HEK293 (cell line): Measurements from ENCODE around the gene CTIF.

Source experiments
- CTCF ChIA-PET: fragments of 350-600 bp; formaldehyde crosslinking; extraction: SDS; loops from one replicate; lab custom pipeline; 2021; ENCODE audit warnings: antibody characterized with exemption; lab: Yijun Ruan, JAX
- POLR2A ChIA-PET: fragments of 300-600 bp; formaldehyde crosslinking; extraction: SDS; loops from one replicate; lab custom pipeline; 2020; ENCODE audit warnings: antibody characterized with exemption, inconsistent platforms; lab: Yijun Ruan, JAX
- H3K27ac ChIP-seq: fragments of 200-500 bp; sonication (Bioruptor generic); 2 replicates; pipeline ENCODE4 v1.5.1; 2014; ENCODE audit warnings: low read depth, low read length, control low read depth, inconsistent platforms; ENCODE audit errors: extremely low read depth
- H3K36me3 ChIP-seq, 2 experiments: fragments of 200-500 bp in 1 of 2; sonication (Bioruptor generic) in 1 of 2; 1 replicate in 1 of 2; 2 replicates in 1 of 2; pipeline ENCODE4 v1.5.1; 2014 to 2017; ENCODE audit warnings: inconsistent platforms in 2 of 2, low read length in 2 of 2; ENCODE audit not compliant: control insufficient read depth in 2 of 2, insufficient read depth in 1 of 2
- H3K4me1 ChIP-seq: fragments of 200-500 bp; sonication (Bioruptor generic); 2 replicates; pipeline ENCODE4 v1.5.1; 2014; ENCODE audit warnings: mild to moderate bottlenecking, low read length, inconsistent platforms; ENCODE audit not compliant: control insufficient read depth, insufficient read depth
- H3K4me3 ChIP-seq: 2 replicates; pipeline ENCODE4 v1.5.1; 2011; ENCODE audit warnings: low read depth, mild to moderate bottlenecking, control low read depth, low read length, moderate library complexity
- H3K9me3 ChIP-seq: fragments of 200-500 bp; sonication (Bioruptor generic); 2 replicates; pipeline ENCODE4 v1.5.1; 2014; ENCODE audit warnings: low read depth, low read length, inconsistent platforms; ENCODE audit not compliant: control insufficient read depth, insufficient read depth
- GLIS2 ChIP-seq: fragments of 450-650 bp; formaldehyde crosslinking; IDR thresholded peaks from 2 replicates; pipeline ENCODE4 v1.5.1; 2016; ENCODE audit warnings: missing biosample characterization, missing genetic modification characterization
- SETDB1 ChIP-seq: IDR thresholded peaks from one replicate; pipeline ENCODE4 v1.6.1; 2017; ENCODE audit warnings: mild to moderate bottlenecking, low read length, moderate library complexity, mixed read lengths; ENCODE audit not compliant: insufficient read length
- SP2 ChIP-seq: fragments of 450-650 bp; formaldehyde crosslinking; IDR thresholded peaks from 2 replicates; pipeline ENCODE4 v1.5.1; 2016; ENCODE audit warnings: missing biosample characterization, missing genetic modification characterization
- TCF7L2 ChIP-seq: IDR thresholded peaks from 2 replicates; pipeline ENCODE4 v1.6.1; 2011; ENCODE audit warnings: low read depth, mild to moderate bottlenecking, inconsistent platforms, low read length, moderate library complexity, borderline replicate concordance
- ZNF10 ChIP-seq: fragments of 450-650 bp; formaldehyde crosslinking; IDR thresholded peaks from 2 replicates; pipeline ENCODE4 v1.5.1; 2017; ENCODE audit warnings: missing biosample characterization, missing genetic modification characterization
- ZNF155 ChIP-seq: fragments of 450-650 bp; formaldehyde crosslinking; IDR thresholded peaks from 2 replicates; pipeline ENCODE4 v1.5.1; 2016; ENCODE audit warnings: missing biosample characterization, missing genetic modification characterization
- ZNF169 ChIP-seq: fragments of 450-650 bp; formaldehyde crosslinking; IDR thresholded peaks from 2 replicates; pipeline ENCODE4 v1.5.1; 2016; ENCODE audit warnings: missing biosample characterization, missing genetic modification characterization
- ZNF175 ChIP-seq: fragments of 450-650 bp; formaldehyde crosslinking; IDR thresholded peaks from 2 replicates; pipeline ENCODE4 v1.5.1; 2016; ENCODE audit warnings: missing biosample characterization, missing genetic modification characterization
- ZNF223 ChIP-seq: fragments of 450-650 bp; formaldehyde crosslinking; IDR thresholded peaks from 2 replicates; pipeline ENCODE4 v1.5.1; 2016; ENCODE audit warnings: missing biosample characterization, missing genetic modification characterization
- ZNF24 ChIP-seq: fragments of 450-650 bp; formaldehyde crosslinking; IDR thresholded peaks from 2 replicates; pipeline ENCODE4 v1.5.1; 2016; ENCODE audit warnings: missing biosample characterization, missing genetic modification characterization
- ZNF513 ChIP-seq: fragments of 450-650 bp; IDR thresholded peaks from 2 replicates; pipeline ENCODE4 v1.5.1; 2018; ENCODE audit warnings: missing biosample characterization, missing genetic modification characterization
- ZNF529 ChIP-seq: fragments of 450-650 bp; formaldehyde crosslinking; IDR thresholded peaks from 2 replicates; pipeline ENCODE4 v1.5.1; 2017; ENCODE audit warnings: missing genetic modification characterization, missing biosample characterization; ENCODE audit not compliant: insufficient replicate concordance
- ZNF560 ChIP-seq: fragments of 450-650 bp; formaldehyde crosslinking; IDR thresholded peaks from 2 replicates; pipeline ENCODE4 v1.5.1; 2017; ENCODE audit warnings: missing biosample characterization, missing genetic modification characterization, borderline replicate concordance
- ZNF747 ChIP-seq: fragments of 450-650 bp; formaldehyde crosslinking; IDR thresholded peaks from 2 replicates; pipeline ENCODE4 v1.5.1; 2016; ENCODE audit warnings: missing biosample characterization, missing genetic modification characterization
- ZNF791 ChIP-seq: fragments of 450-650 bp; formaldehyde crosslinking; IDR thresholded peaks from 2 replicates; pipeline ENCODE4 v1.5.1; 2016; ENCODE audit warnings: missing biosample characterization, missing genetic modification characterization
- TF ChIP-seq, protein P1 (sequence below): fragments of 450-650 bp; formaldehyde crosslinking; IDR thresholded peaks from 2 replicates; pipeline ENCODE4 v1.5.1; 2016; ENCODE audit warnings: missing biosample characterization, missing genetic modification characterization
- TF ChIP-seq, protein P2 (sequence below): fragments of 450-650 bp; formaldehyde crosslinking; IDR thresholded peaks from 2 replicates; pipeline ENCODE4 v1.5.1; 2016; ENCODE audit warnings: missing biosample characterization, missing genetic modification characterization
- TF ChIP-seq, protein P3 (sequence below): fragments of 450-650 bp; formaldehyde crosslinking; IDR thresholded peaks from 2 replicates; pipeline ENCODE4 v1.5.1; 2016; ENCODE audit warnings: missing biosample characterization, missing genetic modification characterization
- TF ChIP-seq, protein P4 (sequence below): fragments of 450-650 bp; formaldehyde crosslinking; IDR thresholded peaks from 2 replicates; pipeline ENCODE4 v1.5.1; 2016; ENCODE audit warnings: missing biosample characterization, missing genetic modification characterization
- TF ChIP-seq, protein P5 (sequence below): fragments of 450-650 bp; formaldehyde crosslinking; IDR thresholded peaks from 2 replicates; pipeline ENCODE4 v1.5.1; 2017; ENCODE audit warnings: missing biosample characterization, missing genetic modification characterization

Gene CTIF

GRCh38 chr18:48732767-48733424, 194.1 kb downstream of the CTIF start (continued):
- TF ChIP-seq, protein P1, sequence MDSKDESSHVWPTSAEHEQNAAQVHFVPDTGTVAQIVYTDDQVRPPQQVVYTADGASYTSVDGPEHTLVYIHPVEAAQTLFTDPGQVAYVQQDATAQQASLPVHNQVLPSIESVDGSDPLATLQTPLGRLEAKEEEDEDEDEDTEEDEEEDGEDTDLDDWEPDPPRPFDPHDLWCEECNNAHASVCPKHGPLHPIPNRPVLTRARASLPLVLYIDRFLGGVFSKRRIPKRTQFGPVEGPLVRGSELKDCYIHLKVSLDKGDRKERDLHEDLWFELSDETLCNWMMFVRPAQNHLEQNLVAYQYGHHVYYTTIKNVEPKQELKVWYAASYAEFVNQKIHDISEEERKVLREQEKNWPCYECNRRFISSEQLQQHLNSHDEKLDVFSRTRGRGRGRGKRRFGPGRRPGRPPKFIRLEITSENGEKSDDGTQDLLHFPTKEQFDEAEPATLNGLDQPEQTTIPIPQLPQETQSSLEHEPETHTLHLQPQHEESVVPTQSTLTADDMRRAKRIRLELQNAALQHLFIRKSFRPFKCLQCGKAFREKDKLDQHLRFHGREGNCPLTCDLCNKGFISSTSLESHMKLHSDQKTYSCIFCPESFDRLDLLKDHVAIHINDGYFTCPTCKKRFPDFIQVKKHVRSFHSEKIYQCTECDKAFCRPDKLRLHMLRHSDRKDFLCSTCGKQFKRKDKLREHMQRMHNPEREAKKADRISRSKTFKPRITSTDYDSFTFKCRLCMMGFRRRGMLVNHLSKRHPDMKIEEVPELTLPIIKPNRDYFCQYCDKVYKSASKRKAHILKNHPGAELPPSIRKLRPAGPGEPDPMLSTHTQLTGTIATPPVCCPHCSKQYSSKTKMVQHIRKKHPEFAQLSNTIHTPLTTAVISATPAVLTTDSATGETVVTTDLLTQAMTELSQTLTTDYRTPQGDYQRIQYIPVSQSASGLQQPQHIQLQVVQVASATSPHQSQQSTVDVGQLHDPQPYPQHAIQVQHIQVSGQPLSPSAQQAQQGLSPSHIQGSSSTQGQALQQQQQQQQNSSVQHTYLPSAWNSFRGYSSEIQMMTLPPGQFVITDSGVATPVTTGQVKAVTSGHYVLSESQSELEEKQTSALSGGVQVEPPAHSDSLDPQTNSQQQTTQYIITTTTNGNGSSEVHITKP (tag by site-specific recombination) = peak; percentile 29; the same call in 1 of the 2 replicates
- TF ChIP-seq ZNF747 (tag by site-specific recombination) = no peak
- TF ChIP-seq ZNF513 (tag by site-specific recombination) = 0 out of 2 replicates have a peak, but pooled peaks have one; percentile 29
- peak; percentile 80 for TF ChIP-seq ZNF24

GRCh38 chr18:48733643-48734253, 194.9 kb downstream of the CTIF start:
- no peak overlapping the region for H3K4me3 ChIP-seq
- no peaks in the 10 kb centered on the region for H3K4me1 ChIP-seq
- TF ChIP-seq SETDB1 (no peak), ZNF175 (tag by site-specific recombination) (no peak), SP2 (tag by site-specific recombination) (no peak), GLIS2 (tag by site-specific recombination) (no peak), ZNF223 (no peak), ZNF155 (no peak), ZNF560 (tag by site-specific recombination) (no peak), ZNF169 (tag by site-specific recombination) (no peak), ZNF10 (no peak), ZNF791 (tag by site-specific recombination) (no peak), ZNF529 (tag by site-specific recombination) (no peak), TCF7L2 (no peak)
- TF ChIP-seq, protein P2, sequence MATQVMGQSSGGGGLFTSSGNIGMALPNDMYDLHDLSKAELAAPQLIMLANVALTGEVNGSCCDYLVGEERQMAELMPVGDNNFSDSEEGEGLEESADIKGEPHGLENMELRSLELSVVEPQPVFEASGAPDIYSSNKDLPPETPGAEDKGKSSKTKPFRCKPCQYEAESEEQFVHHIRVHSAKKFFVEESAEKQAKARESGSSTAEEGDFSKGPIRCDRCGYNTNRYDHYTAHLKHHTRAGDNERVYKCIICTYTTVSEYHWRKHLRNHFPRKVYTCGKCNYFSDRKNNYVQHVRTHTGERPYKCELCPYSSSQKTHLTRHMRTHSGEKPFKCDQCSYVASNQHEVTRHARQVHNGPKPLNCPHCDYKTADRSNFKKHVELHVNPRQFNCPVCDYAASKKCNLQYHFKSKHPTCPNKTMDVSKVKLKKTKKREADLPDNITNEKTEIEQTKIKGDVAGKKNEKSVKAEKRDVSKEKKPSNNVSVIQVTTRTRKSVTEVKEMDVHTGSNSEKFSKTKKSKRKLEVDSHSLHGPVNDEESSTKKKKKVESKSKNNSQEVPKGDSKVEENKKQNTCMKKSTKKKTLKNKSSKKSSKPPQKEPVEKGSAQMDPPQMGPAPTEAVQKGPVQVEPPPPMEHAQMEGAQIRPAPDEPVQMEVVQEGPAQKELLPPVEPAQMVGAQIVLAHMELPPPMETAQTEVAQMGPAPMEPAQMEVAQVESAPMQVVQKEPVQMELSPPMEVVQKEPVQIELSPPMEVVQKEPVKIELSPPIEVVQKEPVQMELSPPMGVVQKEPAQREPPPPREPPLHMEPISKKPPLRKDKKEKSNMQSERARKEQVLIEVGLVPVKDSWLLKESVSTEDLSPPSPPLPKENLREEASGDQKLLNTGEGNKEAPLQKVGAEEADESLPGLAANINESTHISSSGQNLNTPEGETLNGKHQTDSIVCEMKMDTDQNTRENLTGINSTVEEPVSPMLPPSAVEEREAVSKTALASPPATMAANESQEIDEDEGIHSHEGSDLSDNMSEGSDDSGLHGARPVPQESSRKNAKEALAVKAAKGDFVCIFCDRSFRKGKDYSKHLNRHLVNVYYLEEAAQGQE (tag by site-specific recombination) = no peak
- TF ChIP-seq, protein P3, sequence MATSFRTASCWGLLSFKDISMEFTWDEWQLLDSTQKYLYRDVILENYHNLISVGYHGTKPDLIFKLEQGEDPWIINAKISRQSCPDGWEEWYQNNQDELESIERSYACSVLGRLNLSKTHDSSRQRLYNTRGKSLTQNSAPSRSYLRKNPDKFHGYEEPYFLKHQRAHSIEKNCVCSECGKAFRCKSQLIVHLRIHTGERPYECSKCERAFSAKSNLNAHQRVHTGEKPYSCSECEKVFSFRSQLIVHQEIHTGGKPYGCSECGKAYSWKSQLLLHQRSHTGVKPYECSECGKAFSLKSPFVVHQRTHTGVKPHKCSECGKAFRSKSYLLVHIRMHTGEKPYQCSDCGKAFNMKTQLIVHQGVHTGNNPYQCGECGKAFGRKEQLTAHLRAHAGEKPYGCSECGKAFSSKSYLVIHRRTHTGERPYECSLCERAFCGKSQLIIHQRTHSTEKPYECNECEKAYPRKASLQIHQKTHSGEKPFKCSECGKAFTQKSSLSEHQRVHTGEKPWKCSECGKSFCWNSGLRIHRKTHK (tag by site-specific recombination) = no peak
- TF ChIP-seq, protein P4, sequence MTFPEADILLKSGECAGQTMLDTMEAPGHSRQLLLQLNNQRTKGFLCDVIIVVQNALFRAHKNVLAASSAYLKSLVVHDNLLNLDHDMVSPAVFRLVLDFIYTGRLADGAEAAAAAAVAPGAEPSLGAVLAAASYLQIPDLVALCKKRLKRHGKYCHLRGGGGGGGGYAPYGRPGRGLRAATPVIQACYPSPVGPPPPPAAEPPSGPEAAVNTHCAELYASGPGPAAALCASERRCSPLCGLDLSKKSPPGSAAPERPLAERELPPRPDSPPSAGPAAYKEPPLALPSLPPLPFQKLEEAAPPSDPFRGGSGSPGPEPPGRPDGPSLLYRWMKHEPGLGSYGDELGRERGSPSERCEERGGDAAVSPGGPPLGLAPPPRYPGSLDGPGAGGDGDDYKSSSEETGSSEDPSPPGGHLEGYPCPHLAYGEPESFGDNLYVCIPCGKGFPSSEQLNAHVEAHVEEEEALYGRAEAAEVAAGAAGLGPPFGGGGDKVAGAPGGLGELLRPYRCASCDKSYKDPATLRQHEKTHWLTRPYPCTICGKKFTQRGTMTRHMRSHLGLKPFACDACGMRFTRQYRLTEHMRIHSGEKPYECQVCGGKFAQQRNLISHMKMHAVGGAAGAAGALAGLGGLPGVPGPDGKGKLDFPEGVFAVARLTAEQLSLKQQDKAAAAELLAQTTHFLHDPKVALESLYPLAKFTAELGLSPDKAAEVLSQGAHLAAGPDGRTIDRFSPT (tag by site-specific recombination) = no peak
- TF ChIP-seq, protein P5, sequence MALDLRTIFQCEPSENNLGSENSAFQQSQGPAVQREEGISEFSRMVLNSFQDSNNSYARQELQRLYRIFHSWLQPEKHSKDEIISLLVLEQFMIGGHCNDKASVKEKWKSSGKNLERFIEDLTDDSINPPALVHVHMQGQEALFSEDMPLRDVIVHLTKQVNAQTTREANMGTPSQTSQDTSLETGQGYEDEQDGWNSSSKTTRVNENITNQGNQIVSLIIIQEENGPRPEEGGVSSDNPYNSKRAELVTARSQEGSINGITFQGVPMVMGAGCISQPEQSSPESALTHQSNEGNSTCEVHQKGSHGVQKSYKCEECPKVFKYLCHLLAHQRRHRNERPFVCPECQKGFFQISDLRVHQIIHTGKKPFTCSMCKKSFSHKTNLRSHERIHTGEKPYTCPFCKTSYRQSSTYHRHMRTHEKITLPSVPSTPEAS (tag by site-specific recombination) = no peak
- no peak overlapping the region for H3K27ac ChIP-seq
- no peaks in the 10 kb centered on the region for H3K9me3 ChIP-seq
- ChIA-PET CTCF (interaction anchor here (1.0 to 1.5 kb wide), 2 partner anchors 22 to 289 kb away, joined by 6 to 8 read pairs; no protein-coding TSS in a partner anchor), POLR2A (no interaction called here)
- no peaks in the 10 kb centered on the region for H3K36me3 ChIP-seq
